ENCODE results near the gene RSPO1. TPM values are rescaled to one million over a fixed set of nuclear protein-coding genes. Genes with fewer than 3 reads are reported as not detected.

Gene RSPO1
- total RNA-seq, 1 donor: not detected

DNA sequence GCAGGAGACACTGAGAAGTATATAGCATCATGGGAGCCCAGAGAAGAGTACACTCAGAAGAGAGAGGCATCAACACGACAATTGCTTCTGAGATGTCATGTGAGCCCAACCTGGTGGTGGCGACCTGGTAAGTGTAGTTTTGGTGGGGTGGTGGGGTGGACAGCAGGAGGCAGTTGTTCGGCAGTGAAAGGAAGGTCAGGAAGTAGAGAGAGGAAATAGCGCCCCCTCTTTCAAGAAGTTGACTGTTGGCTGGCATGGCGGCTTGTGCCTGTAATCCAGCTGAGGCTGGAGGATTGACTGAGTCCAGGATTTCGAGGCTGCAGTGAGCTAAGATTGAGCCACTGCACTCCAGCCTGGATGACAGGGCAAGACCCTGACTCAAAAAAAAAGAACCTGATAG, 12.6 kb downstream of the RSPO1 start:
- H3K4me3 ChIP-seq (ENCODE audit: low read depth, low read length): no peak overlapping the region
- TF ChIP-seq, protein P1, sequence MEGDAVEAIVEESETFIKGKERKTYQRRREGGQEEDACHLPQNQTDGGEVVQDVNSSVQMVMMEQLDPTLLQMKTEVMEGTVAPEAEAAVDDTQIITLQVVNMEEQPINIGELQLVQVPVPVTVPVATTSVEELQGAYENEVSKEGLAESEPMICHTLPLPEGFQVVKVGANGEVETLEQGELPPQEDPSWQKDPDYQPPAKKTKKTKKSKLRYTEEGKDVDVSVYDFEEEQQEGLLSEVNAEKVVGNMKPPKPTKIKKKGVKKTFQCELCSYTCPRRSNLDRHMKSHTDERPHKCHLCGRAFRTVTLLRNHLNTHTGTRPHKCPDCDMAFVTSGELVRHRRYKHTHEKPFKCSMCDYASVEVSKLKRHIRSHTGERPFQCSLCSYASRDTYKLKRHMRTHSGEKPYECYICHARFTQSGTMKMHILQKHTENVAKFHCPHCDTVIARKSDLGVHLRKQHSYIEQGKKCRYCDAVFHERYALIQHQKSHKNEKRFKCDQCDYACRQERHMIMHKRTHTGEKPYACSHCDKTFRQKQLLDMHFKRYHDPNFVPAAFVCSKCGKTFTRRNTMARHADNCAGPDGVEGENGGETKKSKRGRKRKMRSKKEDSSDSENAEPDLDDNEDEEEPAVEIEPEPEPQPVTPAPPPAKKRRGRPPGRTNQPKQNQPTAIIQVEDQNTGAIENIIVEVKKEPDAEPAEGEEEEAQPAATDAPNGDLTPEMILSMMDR (IDR thresholded peaks at IDR 0.05; ENCODE audit: insufficient read depth, low read length): no peak
- DNase-seq (ENCODE audit: low read depth): no peak

DNA sequence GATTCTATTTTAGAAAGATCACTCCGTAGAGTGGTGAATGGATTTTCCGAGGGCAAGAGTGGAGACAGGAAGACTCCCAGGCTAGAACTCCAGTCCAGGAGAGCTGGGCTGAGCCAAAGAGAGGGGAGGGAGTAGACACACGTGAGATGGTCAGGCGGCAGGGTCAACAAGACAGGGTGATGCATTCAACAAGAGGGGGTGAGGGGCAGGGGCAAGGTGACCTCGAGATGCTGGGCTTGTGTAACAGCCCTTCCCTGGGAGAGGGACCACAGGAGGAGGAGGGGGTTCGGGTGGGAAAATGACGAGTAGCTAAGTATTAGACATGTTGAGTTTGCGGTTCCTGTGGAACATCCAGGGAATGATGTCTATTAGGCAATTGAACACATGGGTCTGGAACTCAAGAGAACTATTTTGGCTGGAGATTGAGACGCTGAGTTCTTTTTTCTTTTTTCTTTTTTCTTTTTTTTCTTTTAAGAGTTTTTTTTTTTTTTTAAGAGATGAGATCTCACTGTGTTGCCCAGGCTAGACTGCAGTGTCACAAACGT, 13.3 kb downstream of the RSPO1 start:
- TF ChIP-seq, protein P1 (IDR thresholded peaks at IDR 0.05; ENCODE audit: insufficient read depth, low read length): no peak
- no peak overlapping the region for H3K4me3 ChIP-seq (ENCODE audit: low read depth, low read length)
- no peak for DNase-seq (ENCODE audit: low read depth)

DNA sequence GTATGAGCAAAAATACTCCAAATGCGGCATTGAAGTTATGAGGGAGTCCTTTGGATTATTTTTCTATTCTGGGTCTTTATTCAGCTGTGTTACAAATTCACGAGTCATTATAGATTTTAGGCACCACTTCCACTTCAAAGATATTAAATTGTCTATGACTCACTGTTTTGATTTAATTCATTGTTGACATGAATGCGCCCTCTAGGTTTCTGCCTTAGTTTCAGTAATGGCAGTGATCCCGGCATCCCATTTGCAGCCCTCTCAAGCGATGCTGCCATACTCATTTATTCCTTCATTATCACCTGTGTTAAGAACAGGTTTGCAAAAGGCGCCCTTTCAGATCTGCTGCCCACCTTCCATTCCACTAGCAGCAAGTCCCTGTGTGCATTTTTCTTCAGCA, 14.0 kb downstream of the RSPO1 start:
- TF ChIP-seq, protein P1 (IDR thresholded peaks at IDR 0.05; ENCODE audit: insufficient read depth, low read length): no peak
- no peak overlapping the region for H3K4me3 ChIP-seq (ENCODE audit: low read depth, low read length)
- no peak for DNase-seq (ENCODE audit: low read depth)

DNA sequence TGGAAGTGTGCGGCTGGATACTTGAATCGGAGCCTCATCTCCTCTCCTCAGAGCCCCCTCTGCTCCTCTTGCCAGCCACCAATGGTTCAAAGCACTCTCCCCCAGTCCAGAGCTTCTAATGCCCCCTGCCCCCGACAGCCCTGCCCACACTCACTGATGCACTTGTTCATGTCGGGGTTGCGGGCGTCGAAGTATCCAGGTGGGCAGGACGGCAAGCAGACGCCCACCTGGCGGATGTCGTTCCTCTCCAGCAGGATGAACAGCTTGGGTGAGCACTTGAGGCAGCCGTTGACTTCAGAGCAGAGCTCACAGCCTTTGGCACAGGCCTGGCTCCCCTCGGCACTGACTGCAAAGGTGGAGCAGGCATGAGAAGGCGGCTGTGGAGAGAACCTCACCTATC, 18.4 kb downstream of the RSPO1 start:
- TF ChIP-seq, protein P1 (IDR thresholded peaks at IDR 0.05; ENCODE audit: insufficient read depth, low read length): no peak
- no peak overlapping the region for H3K4me3 ChIP-seq (ENCODE audit: low read depth, low read length)
- no peak for DNase-seq (ENCODE audit: low read depth)

DNA sequence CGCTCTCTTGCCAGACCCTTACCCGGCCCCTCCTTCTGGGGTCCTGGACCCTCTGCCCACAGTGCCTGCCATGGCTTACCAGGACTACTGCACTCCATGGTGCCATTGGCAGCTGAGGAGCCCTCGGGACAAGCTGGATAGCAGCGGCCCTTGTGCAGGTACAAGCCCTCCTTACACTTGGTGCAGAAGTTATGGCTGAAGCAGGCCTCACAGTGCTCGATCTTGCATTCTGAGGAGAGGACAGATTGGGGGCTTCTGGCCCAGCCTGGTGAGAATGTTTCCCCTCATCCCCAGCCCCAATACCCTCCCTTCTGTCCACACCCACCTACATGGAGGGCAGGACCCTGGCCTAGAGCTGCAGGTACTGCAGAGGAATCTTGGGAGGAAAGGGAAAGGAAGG, 20.6 kb downstream of the RSPO1 start:
- DNase-seq (ENCODE audit: low read depth): no peak
- TF ChIP-seq, protein P1 (IDR thresholded peaks at IDR 0.05; ENCODE audit: insufficient read depth, low read length): no peak
- H3K4me3 ChIP-seq (ENCODE audit: low read depth, low read length): no peak overlapping the region

DNA sequence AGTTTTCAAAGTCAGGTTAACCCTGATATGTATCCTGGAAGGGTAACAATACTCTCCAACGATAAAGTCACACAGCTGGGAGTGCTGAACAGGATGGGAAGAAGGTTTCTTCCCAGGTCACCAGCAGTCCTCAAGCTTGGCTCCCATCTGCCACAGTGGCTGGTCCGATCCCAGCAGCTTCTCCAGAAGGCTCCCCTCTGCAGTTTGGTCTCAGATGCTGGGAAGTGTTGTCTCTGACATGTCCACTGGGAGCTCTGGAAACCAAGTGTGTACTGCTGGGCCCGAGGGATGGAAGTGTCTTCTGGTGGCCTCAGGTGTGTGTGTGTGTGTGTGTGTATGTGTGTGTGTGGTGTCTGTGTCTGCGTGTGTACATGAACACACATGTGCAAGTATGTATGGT, 22.5 kb downstream of the RSPO1 start:
- TF ChIP-seq, protein P1 (IDR thresholded peaks at IDR 0.05; ENCODE audit: insufficient read depth, low read length): no peak
- no peak overlapping the region for H3K4me3 ChIP-seq (ENCODE audit: low read depth, low read length)
- DNase-seq (ENCODE audit: low read depth): no peak

DNA sequence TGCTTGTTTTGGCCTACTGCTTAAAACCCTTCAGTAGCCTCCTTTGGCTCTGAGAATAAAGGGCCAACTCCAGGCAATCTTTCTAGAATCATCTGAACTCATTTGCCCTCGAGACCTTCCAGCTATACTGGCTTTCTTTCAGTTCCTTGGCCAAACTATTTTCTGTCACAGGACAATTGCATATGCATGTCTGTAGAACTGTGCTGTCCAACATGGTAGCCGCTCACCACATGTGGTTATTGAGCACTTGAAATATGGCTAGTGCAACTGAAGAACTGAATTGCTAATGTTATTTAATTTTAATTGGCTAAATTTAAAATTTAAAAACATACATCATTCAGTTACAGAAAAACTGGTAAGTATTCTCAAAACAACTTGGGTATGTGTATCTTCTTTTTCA, 24.7 kb downstream of the RSPO1 start:
- TF ChIP-seq, protein P1 (IDR thresholded peaks at IDR 0.05; ENCODE audit: insufficient read depth, low read length): no peak
- no peak overlapping the region for H3K4me3 ChIP-seq (ENCODE audit: low read depth, low read length)
- no peak for DNase-seq (ENCODE audit: low read depth)
